GM18502 (cell line): ENCODE measurements around the gene HCST.
"Not testable (repeated sequence)": the region's sequence is repeated elsewhere in the genome, so short reads cannot be mapped to it uniquely, and the experiment has no call there.

ENCODE experiments used
- ATAC-seq: cut with Tn5 transposase; IDR thresholded peaks from one replicate; pipeline ENCODE4 v1.9.1; 2021; ENCODE audit warnings: mild to moderate bottlenecking; ENCODE audit not compliant: unreplicated experiment, poor library complexity

Gene HCST

DNA sequence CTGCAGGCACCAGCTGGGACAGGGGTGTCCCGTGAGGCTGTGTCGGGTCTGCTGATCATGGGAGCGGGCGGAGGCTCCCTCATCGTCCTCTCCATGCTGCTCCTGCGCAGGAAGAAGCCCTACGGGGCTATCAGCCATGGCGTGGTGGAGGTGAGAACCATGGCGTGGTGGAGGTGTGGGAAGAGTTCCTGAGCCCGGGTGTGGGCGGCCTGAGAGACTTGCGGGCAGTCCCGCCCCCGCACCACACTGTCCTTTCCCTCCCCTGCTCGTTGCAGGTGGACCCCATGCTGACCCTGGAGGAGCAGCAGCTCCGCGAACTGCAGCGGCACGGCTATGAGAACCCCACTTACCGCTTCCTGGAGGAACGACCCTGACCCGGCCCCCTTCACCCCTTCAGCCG is 23.3 kb upstream of the HCST start:
- no peak for ATAC-seq

GRCh38 chr19:35879770-35880317 is 22.5 kb upstream of the HCST start:
- ATAC-seq: no peak

- no peak for ATAC-seq
Measured at GRCh38 chr19:35882114-35882832, 20.1 kb upstream of the HCST start.

DNA sequence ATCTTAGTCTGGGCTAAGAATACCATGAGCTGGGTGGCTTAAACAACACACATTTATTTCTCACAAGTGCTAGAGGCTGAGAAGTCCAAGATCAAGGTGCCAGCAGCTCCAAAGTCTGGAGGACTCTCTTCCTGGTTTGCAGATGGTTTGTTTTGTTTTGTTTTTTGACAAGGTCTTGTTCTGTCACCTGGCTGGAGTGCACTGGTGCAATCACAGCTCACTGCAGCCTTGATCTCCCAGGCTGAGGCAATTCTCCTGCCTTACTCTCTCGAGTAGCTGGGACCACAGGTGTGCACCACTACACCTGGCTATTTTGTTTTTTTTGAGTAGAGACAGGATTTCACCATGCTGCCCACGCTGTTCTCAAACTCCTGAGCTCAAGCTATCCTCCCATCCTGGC is 18.4 kb upstream of the HCST start:
- no peak for ATAC-seq

DNA sequence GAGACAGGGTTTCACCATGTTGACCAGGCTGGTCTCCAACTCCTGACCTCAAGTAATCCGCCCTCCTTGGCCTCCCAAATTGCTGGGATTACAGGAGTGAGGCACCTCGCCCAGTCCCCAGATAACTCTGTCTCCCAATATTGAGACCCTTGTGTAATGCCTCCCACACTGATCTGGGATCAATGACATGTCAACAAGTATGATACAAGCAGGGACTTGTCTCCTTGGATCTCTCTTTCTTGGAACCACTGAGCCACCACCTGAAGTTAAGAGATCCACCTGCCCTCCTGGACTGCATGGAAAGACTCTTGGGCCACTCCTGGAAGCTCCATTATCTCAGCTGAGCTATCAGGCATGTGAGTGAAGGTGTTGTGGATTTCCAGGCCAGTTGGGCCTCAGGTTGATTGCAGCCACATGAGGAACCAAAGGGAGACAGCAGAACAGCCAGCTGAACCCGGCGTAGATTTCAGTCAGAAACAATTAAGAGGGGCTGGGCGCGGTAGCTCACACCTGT is 17.0 kb upstream of the HCST start:
- ATAC-seq: no peak

GRCh38 chr19:35885904-35886303 is 16.4 kb upstream of the HCST start:
- ATAC-seq: no peak

DNA sequence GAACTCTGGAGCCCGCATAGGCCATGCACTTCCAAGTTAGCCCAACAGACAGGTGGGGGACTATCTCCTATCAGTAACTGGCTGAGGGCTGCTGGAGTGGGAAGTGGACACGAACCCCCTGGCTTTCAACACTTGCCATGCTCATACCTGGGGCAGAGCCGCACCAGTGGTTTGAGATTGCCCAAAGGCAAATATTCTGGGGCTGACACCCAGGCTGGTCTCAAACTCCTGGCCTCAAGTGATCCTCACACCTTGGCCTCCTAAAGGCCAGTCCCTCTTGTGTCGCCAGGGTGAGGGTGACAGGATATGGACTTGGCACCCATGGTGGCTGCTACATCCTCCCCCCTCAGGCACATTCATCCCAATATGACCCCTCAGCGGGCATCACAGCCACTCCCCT is 15.1 kb upstream of the HCST start:
- no peak for ATAC-seq

DNA sequence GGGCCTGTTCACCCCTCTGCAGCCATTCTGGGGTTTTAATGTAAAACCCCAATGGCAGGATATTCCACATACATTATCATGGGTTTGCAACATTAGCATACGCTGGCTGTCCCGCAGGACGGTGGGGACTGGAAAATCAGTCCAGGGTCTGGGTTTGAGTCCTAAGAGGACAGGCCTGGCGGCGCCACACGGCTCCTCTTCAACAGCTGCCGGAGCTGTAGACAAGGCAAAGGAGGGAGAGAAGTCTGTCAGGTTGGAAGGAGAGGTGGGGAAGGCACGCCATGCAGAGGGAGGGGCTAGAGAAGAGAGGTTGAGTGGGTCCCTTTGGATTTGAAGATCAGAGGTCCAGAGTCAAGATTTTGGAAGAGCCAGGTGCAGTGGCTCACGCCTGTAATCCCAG is 13.9 kb upstream of the HCST start:
- ATAC-seq: no peak

DNA sequence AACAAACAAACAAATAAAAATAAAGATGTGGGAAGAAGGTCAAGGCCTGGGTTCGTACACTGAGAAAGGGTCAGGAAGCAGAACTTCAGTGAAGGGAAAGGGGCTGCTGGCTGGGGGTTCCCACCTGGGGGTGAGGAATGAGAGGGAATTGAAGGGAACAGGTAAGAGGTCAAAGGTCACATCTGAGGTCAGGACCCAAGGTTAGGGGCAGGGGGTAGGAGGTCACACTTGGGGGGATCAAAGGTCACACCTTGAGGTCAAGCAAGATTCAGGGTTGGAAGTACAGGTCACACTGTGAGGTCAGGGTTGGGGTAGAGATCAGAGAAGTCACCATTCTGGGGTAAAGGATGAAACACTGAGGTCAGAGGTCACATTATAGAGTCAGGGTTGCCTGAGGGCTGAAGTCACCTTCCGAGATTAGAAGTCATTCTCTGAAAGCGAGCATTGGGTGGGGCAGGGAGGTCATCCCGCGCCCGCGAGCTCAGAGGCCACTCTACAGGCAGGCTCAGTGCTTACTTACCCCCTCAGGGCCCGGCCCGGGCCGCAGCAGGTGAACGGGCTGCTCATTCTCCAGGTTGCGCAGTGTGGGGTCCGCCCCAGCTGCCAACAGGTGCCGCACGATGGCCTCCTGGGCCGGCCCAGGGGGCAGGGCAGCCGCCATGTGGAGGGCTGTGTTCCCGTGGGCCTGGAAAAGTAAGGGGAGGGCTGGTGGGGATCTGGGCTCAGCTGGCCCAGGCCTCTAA is 12.8 kb upstream of the HCST start:
- ATAC-seq: no peak

- no peak for ATAC-seq
Measured at GRCh38 chr19:35890113-35890650, 12.1 kb upstream of the HCST start.

DNA sequence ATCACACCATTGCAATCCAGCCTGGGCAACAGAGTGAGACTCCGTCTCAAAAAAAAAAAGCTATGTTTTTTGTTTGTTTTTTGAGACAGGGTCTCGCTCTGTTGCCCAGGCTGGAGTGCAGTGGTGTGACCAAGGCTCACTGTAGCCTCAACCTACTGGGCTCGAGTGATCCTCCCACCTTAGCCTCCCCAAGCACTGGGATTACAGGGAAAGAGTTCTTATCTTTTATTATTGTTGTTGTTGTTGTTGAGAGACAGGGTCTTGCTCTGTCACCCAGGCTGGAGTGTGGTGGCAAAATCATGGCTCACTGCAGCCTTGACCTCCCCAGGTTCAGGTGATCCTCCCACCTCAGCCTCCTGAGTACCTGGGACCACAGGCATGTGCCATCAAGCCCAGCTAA is 10.5 kb upstream of the HCST start:
- not testable (repeated sequence) for ATAC-seq

GRCh38 chr19:35894342-35894741 is 8.0 kb upstream of the HCST start:
- no peak for ATAC-seq

DNA sequence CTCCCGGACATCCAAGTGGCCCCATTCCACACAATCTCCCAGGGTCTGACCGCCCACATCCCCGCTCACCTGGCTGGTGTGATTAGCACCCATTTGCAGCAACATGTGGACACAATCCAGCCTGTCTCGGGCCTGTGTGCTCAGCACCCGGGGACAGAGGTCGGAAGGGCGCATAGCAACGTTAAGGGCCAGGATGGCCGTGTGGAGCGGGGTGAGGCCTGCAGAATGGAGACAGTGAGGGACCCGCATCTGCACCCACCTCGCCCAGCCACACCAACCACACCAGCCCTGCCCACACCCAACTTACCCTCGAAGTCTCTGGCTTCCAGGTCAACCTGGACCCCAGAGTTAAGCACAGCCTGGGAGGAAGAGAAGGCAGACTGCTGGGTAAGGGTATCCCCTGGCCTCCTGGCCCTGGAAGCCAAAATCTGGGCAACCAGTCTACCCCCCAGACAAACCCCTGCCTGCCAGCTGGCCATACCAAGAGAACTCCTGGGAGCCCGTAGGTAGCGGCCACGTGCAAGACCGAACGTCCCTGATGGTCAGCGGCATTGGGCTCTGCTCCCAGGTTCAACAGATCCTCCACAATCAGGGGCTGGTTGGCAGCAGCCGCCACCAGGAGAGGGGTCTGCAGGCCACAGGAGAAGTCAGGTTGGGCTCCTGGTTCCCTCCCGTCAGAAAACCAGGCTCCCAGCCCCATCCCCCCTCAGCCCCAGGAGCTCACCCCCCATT is 6.3 kb upstream of the HCST start:
- ATAC-seq: no peak

DNA sequence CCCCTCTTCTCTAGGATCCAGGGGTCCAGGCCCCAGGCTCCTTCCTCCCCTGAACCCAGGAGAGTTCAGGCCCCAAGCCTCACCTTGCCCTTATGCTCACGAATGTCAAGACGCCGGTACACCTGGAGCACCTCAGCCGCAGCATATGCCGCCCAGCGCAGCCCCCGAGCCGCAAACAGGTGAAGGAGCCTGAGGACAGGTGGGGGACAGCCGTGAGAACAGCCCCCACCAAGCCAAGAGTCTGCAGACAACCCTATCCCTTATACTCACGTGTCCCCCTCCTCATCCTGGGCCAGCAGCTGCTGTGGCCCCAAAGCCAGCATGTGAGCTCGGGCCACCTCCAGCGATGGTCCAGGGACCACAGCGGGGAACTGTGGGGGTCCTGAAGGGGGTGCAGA is 5.7 kb upstream of the HCST start:
- no peak for ATAC-seq

DNA sequence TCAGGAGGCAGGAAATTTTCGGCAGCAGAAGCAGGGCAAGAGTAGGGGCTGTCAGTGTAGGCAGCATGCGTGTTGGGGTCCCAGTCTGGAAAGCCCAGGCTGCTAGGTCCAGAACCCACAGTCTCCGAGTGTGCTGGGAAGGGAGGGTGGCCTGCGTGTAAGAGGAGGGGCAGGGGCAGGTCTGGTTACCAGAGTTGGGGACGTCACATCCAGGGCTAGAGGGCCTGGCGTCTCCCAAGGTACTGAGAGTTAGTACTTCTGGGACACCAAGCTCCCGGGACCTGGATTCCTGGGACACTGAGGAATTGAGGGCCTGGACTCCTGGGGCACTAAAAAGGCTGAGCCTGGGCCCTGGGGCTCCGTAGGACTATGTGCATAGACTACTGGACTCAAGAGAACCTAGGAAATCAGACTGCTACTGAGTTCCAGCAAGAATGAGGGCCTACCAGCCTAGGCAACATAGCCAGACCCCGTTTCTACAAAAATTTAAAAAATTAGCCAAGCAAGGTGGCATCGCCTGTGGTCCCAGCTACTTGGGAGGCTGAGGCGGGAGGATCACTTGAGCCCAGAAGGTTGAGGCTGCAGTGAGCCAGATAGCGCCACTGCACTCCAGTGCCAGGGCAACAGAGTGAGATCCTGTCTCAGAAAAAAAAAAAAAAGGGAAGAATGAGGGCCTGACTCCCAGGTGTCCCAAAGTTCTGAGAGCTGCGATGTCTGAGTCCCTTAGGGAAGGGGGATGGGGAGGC is 4.5 kb upstream of the HCST start:
- ATAC-seq: no peak

DNA sequence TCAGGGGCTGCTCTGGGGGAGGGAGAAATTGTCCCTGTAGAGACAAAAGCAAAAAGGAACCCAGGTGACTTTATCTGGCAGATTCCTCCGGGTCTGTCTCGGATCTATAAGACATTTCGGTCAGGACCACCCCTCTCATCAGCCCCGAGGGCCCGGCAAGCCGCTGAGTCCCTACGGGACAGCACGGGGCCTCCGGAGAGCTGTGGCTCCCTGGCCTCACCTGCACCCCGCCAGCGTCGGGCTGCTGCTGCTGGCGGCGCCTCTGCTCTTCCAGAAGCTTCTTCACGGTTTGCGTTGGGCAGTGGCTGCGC is 3.9 kb upstream of the HCST start:
- ATAC-seq: no peak

GRCh38 chr19:35899547-35900214 is 2.6 kb upstream of the HCST start:
- ATAC-seq: peak; percentile 56

GRCh38 chr19:35901055-35901644 is 1.2 kb upstream of the HCST start:
- no peak for ATAC-seq

- no peak for ATAC-seq
Measured at GRCh38 chr19:35902870-35903475, 644 bp downstream of the HCST start.
